Neural progenitor cell (in vitro differentiated cells): Measurements from ENCODE around the gene KRTAP12-1. TPM values are rescaled to one million over a fixed set of nuclear protein-coding genes. Genes with fewer than 3 reads are reported as not detected.

Experiments used
- DNase-seq: peaks from one replicate; pipeline ENCODE4 v3.0.0-alpha.2; 2016; ENCODE audit warnings: low spot score
- H2AFZ ChIP-seq: fragments of 200-600 bp; sonication (generic); replicated peaks from 2 replicates; pipeline ENCODE4 v1.6.1; 2016; ENCODE audit warnings: antibody characterized with exemption
- H3F3A ChIP-seq: fragments of 200-600 bp; sonication (generic); 2 replicates; pipeline ENCODE4 v1.6.1; 2016; ENCODE audit warnings: antibody characterized with exemption, low read depth
- H3K27ac ChIP-seq: fragments of 200-600 bp; sonication (generic); 2 replicates; pipeline ENCODE4 v1.5.1; 2016; ENCODE audit warnings: mild to moderate bottlenecking
- H3K27me3 ChIP-seq: fragments of 200-600 bp; sonication (generic); 2 replicates; pipeline ENCODE4 v1.6.1; 2016; ENCODE audit warnings: mild to moderate bottlenecking, moderate library complexity
- H3K36me3 ChIP-seq: fragments of 200-600 bp; sonication (generic); 2 replicates; pipeline ENCODE4 v1.5.1; 2016
- H3K4me1 ChIP-seq: fragments of 200-600 bp; sonication (generic); 2 replicates; pipeline ENCODE4 v1.6.1; 2016; ENCODE audit warnings: mixed run types
- H3K4me2 ChIP-seq: fragments of 200-600 bp; sonication (generic); 2 replicates; pipeline ENCODE4 v1.6.1; 2016
- H3K4me3 ChIP-seq: fragments of 200-600 bp; sonication (generic); 2 replicates; pipeline ENCODE4 v1.5.1; 2016
- H3K79me2 ChIP-seq: fragments of 200-600 bp; sonication (generic); 2 replicates; pipeline ENCODE4 v1.6.1; 2016; ENCODE audit warnings: low read depth
- H3K9ac ChIP-seq: fragments of 200-600 bp; sonication (generic); 2 replicates; pipeline ENCODE4 v1.6.1; 2016
- H3K9me3 ChIP-seq: fragments of 200-600 bp; sonication (generic); 2 replicates; pipeline ENCODE4 v1.5.1; 2016; ENCODE audit warnings: low read depth
- H4K20me1 ChIP-seq: fragments of 200-600 bp; sonication (generic); 2 replicates; pipeline ENCODE4 v1.6.1; 2016; ENCODE audit warnings: low read depth
- H3K27ac Mint-ChIP-seq: 3 replicates; pipeline ENCODE4 v1.8.0; 2021; ENCODE audit warnings: mixed read lengths
- H3K27me3 Mint-ChIP-seq: 2 replicates; pipeline ENCODE4 v1.8.0; 2022; ENCODE audit warnings: low read depth, mild to moderate bottlenecking, inconsistent platforms, moderate library complexity, mixed read lengths; ENCODE audit not compliant: insufficient read depth
- H3K36me3 Mint-ChIP-seq: 3 replicates; pipeline ENCODE4 v1.8.0; 2021; ENCODE audit warnings: mixed read lengths
- H3K4me1 Mint-ChIP-seq: 3 replicates; pipeline ENCODE4 v1.8.0; 2021; ENCODE audit warnings: mixed read lengths
- H3K4me3 Mint-ChIP-seq: 3 replicates; pipeline ENCODE4 v1.8.0; 2021; ENCODE audit warnings: mild to moderate bottlenecking, moderate library complexity, mixed read lengths
- H3K9me3 Mint-ChIP-seq: 3 replicates; pipeline ENCODE4 v1.8.0; 2020; ENCODE audit warnings: mixed read lengths
- EZH2 ChIP-seq: fragments of 200-600 bp; sonication (generic); IDR thresholded peaks from 2 replicates; pipeline ENCODE4 v1.6.1; 2017; ENCODE audit warnings: antibody characterized with exemption, mild to moderate bottlenecking, moderate library complexity
- EZH2phosphoT487 ChIP-seq: fragments of 200-600 bp; sonication (generic); IDR thresholded peaks from 2 replicates; pipeline ENCODE4 v1.6.1; 2017; ENCODE audit warnings: antibody characterized with exemption
- total RNA-seq: library from RNA; depleted of rRNA; stranded (reverse); fragments of >200 nt; gene quantifications from 2 replicates; pipeline ENCODE4 v1.2.3, GENCODE V29; 2015; ENCODE audit warnings: low replicate concordance
- TF ChIP-seq, protein P1 (sequence below): fragments of 200-600 bp; sonication (generic); IDR thresholded peaks from 2 replicates; pipeline ENCODE4 v1.5.1; 2017; ENCODE audit warnings: antibody characterized with exemption, mild to moderate bottlenecking

KRTAP12-1 gene
- total RNA-seq, 1 donor from 2014 or later = not detected

DNA sequence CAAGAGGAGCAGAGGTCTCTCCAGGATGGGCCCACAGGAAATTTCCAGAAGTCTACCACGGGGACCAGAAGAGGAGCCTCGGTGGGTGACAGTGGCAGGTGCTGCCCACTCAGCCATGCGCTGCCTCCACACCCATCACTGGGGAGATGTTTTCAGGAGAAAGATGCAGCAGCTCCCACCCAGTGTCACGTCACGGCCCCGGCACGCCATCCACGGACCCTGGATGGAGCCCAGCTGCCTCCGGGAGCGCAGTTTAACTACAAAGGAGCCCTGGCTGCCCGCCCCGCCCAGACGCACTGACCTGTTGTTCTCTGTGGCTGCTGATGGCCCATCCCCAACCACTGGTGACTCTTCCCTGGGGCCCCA is 22.7 kb upstream of the KRTAP12-1 start:
- peaks cover 8% of the 10 kb centered on the region for H4K20me1 ChIP-seq
- Mint-ChIP-seq H3K9me3 (peaks cover 2% of the 10 kb centered on the region), H3K36me3 (no peaks in the 10 kb centered on the region), H3K27me3 (peaks cover 73% of the 10 kb centered on the region), H3K27ac (no peak overlapping the region), H3K4me3 (no peak overlapping the region), H3K4me1 (peaks cover 57% of the 10 kb centered on the region)
- H3K9me3 ChIP-seq = no peaks in the 10 kb centered on the region
- no peak overlapping the region for H3K4me3 ChIP-seq
- H3K79me2 ChIP-seq = no peaks in the 10 kb centered on the region
- no peak overlapping the region for H3K4me2 ChIP-seq
- no peak overlapping the region for H3K27ac ChIP-seq
- no peaks in the 10 kb centered on the region for H3K36me3 ChIP-seq
- no peak for DNase-seq
- peaks cover 50% of the 10 kb centered on the region for H3K4me1 ChIP-seq
- H3K27me3 ChIP-seq = peaks cover 75% of the 10 kb centered on the region
- TF ChIP-seq, protein P1, sequence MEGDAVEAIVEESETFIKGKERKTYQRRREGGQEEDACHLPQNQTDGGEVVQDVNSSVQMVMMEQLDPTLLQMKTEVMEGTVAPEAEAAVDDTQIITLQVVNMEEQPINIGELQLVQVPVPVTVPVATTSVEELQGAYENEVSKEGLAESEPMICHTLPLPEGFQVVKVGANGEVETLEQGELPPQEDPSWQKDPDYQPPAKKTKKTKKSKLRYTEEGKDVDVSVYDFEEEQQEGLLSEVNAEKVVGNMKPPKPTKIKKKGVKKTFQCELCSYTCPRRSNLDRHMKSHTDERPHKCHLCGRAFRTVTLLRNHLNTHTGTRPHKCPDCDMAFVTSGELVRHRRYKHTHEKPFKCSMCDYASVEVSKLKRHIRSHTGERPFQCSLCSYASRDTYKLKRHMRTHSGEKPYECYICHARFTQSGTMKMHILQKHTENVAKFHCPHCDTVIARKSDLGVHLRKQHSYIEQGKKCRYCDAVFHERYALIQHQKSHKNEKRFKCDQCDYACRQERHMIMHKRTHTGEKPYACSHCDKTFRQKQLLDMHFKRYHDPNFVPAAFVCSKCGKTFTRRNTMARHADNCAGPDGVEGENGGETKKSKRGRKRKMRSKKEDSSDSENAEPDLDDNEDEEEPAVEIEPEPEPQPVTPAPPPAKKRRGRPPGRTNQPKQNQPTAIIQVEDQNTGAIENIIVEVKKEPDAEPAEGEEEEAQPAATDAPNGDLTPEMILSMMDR = no peak
- TF ChIP-seq EZH2 (no peak), EZH2phosphoT487 (no peak)
- H2AFZ ChIP-seq = no peak overlapping the region
- H3F3A ChIP-seq = peaks cover 3% of the 10 kb centered on the region
- H3K9ac ChIP-seq = no peak overlapping the region

DNA sequence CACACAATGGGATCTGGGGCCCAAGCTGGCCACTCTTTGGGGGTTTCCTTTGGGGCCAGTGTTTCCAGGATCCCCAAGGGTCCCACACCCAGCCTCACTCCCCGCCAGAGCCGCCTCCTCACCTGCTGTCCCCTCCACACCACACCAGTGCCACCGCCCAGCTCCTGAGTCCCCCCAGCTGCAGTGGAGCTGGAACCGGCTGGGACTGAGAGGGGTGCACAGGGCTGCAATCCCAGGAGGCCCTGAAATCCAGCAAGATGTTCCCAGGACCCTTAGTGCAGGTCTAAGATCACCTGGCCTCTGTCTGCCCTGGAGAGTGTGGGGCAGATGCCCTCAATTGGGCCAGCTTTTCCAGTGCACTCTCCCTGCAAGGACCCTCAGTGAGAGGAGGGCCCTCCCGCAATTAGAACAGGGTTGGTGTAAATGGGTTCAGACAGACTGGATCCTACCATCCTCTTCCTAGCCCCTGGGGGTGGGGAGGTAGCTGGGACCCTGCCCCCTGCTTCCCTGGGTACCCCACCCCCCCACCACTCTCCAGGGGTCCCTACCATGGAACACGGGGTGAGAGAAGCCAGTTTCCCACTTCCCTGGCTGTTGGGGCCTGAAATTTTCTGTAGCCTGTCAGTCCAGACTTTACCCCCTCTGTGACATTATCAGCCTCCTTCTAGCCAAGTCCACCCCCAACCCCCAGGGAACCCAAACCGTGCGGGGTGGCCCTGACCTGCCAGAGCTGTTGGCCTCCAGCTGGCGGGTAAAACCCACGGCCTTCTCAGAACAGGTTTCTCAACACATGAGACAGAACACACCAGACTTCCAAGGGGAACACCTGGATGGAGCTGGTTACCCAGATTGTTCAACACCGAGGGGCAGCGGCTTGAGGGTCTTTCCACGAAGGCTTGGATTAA is 22.0 kb upstream of the KRTAP12-1 start:
- no peaks in the 10 kb centered on the region for H3K36me3 Mint-ChIP-seq
- peaks cover 56% of the 10 kb centered on the region for H3K4me1 Mint-ChIP-seq
- H3K27ac ChIP-seq = no peak overlapping the region
- peaks cover 3% of the 10 kb centered on the region for H3F3A ChIP-seq
- no peaks in the 10 kb centered on the region for H3K9me3 ChIP-seq
- H3K27ac Mint-ChIP-seq = no peak overlapping the region
- H3K27me3 ChIP-seq = peaks cover 69% of the 10 kb centered on the region
- H3K4me3 Mint-ChIP-seq = no peak overlapping the region
- H4K20me1 ChIP-seq = peaks cover 8% of the 10 kb centered on the region
- peaks cover 2% of the 10 kb centered on the region for H3K9me3 Mint-ChIP-seq
- no peak overlapping the region for H3K9ac ChIP-seq
- no peak overlapping the region for H2AFZ ChIP-seq
- H3K36me3 ChIP-seq = no peaks in the 10 kb centered on the region
- no peak overlapping the region for H3K4me3 ChIP-seq
- DNase-seq = no peak
- H3K79me2 ChIP-seq = no peaks in the 10 kb centered on the region
- peaks cover 67% of the 10 kb centered on the region for H3K27me3 Mint-ChIP-seq
- peaks cover 44% of the 10 kb centered on the region for H3K4me1 ChIP-seq
- TF ChIP-seq, protein P1 = no peak
- TF ChIP-seq EZH2 (no peak), EZH2phosphoT487 (no peak)
- no peak overlapping the region for H3K4me2 ChIP-seq

DNA sequence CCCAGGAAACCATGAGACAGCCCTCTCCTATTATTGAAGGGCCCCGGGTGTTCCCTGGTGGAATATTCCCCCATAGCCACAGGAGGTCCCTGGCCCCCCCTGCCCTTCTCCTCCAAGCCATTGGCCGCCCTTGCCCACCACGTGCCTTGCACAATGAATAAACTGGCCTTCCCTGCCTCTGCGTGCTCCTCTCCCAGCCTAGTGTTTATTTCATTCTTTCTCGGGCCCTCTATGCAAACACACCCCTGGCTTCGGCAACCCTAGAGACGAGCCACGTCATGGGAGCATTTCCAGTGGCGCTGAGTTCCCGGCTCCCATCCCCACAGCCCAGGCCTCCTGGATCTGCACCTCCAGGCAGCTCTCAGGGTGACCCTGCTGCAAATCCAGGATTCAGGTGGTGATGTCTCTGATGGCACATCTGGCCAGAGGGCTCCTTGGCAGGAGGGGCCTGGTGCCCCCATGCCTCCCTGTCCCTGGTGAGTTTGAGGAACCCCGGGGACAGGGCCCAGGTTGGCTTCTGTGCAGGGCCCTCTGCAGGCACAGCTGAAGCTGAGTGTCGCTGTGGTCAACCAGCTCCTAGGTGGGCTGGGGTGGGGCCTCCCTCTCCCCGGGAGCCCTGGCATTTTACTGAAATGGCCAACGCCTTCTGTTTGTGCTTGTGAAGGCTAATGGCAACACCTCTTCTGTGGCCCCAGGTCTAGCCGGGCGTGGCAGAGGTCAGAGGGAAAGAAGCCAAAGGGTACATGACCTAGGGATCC is 21.2 kb upstream of the KRTAP12-1 start:
- Mint-ChIP-seq H3K27ac (peak overlapping the region; percentile 29), H3K9me3 (peaks cover 2% of the 10 kb centered on the region), H3K36me3 (no peaks in the 10 kb centered on the region), H3K4me1 (peaks cover 56% of the 10 kb centered on the region), H3K27me3 (peaks cover 63% of the 10 kb centered on the region), H3K4me3 (no peak overlapping the region)
- H2AFZ ChIP-seq = no peak overlapping the region
- H3K4me1 ChIP-seq = peaks cover 39% of the 10 kb centered on the region
- DNase-seq = no peak
- H3K79me2 ChIP-seq = no peaks in the 10 kb centered on the region
- H4K20me1 ChIP-seq = peaks cover 3% of the 10 kb centered on the region
- H3K4me3 ChIP-seq = no peak overlapping the region
- no peak overlapping the region for H3K4me2 ChIP-seq
- no peaks in the 10 kb centered on the region for H3K9me3 ChIP-seq
- H3K27ac ChIP-seq = no peak overlapping the region
- H3K36me3 ChIP-seq = no peaks in the 10 kb centered on the region
- no peaks in the 10 kb centered on the region for H3F3A ChIP-seq
- no peak for TF ChIP-seq EZH2
- TF ChIP-seq, protein P1 = no peak
- TF ChIP-seq EZH2phosphoT487 = no peak
- peaks cover 61% of the 10 kb centered on the region for H3K27me3 ChIP-seq
- no peak overlapping the region for H3K9ac ChIP-seq
